PC-9 (cell line): ENCODE results near the gene RNF8. TPM values are rescaled to one million over a fixed set of nuclear protein-coding genes. Genes with fewer than 3 reads are reported as not detected.

Experiments
- BruUV-seq: library from RNA; stranded (reverse); fragments of 400-500 nt; replicated peaks from 2 replicates; lab custom pipeline; 2021; lab: Mats Ljungman, UMichigan
- CTCF ChIA-PET: fragments of 300-600 bp; sonication (Branson Sonifier 250); formaldehyde crosslinking; loops from one replicate; lab custom pipeline; 2022; ENCODE audit warnings: antibody characterized with exemption; lab: Charles Lee
- POLR2A ChIA-PET: fragments of 300-600 bp; sonication (Branson Sonifier 250); formaldehyde crosslinking; loops from one replicate; lab custom pipeline; 2022; ENCODE audit warnings: antibody characterized with exemption; ENCODE audit not compliant: unreplicated experiment; lab: Charles Lee
- DNase-seq, 2 experiments: peaks; one replicate each; pipeline versions ENCODE4 v3.0.0 to v3.0.0-alpha.2; 2015 to 2022; ENCODE audit warnings: mixed read lengths in 1 of 2
- H2AFZ ChIP-seq: fragments of 200-600 bp; sonication (generic); 2 replicates; pipeline ENCODE4 v1.8.1; 2017; ENCODE audit warnings: antibody characterized with exemption
- H3F3A ChIP-seq: fragments of 200-600 bp; sonication (generic); 2 replicates; pipeline ENCODE4 v1.8.1; 2017; ENCODE audit warnings: antibody characterized with exemption, mild to moderate bottlenecking, low read depth; ENCODE audit not compliant: insufficient read depth
- H3K27ac ChIP-seq: fragments of 200-600 bp; sonication (generic); 2 replicates; pipeline ENCODE4 v1.6.1; 2016; ENCODE audit warnings: mixed run types
- H3K27me3 ChIP-seq: fragments of 200-600 bp; sonication (generic); 2 replicates; pipeline ENCODE4 v1.6.1; 2016; ENCODE audit warnings: low read depth, mixed run types; ENCODE audit not compliant: insufficient read depth
- H3K36me3 ChIP-seq: fragments of 200-600 bp; sonication (generic); 2 replicates; pipeline ENCODE4 v1.6.1; 2016; ENCODE audit warnings: low read depth, mixed run types
- H3K4me1 ChIP-seq: fragments of 200-600 bp; sonication (generic); replicated peaks from 2 replicates; pipeline ENCODE4 v1.6.1; 2016; ENCODE audit warnings: mixed run types; ENCODE audit not compliant: insufficient read depth
- H3K4me2 ChIP-seq: fragments of 200-600 bp; sonication (generic); 2 replicates; pipeline ENCODE4 v1.6.1; 2017; ENCODE audit warnings: mixed run types
- H3K4me3 ChIP-seq: fragments of 200-600 bp; sonication (generic); 2 replicates; pipeline ENCODE4 v1.6.1; 2016; ENCODE audit warnings: mixed run types
- H3K79me2 ChIP-seq: fragments of 200-600 bp; sonication (generic); 2 replicates; pipeline ENCODE4 v1.6.1; 2017; ENCODE audit warnings: low read depth, mixed run types
- H3K9me2 ChIP-seq: fragments of 200-600 bp; sonication (generic); 2 replicates; pipeline ENCODE4 v1.8.1; 2017; ENCODE audit warnings: mild to moderate bottlenecking; ENCODE audit not compliant: insufficient read depth
- H3K9me3 ChIP-seq: fragments of 200-600 bp; sonication (generic); 2 replicates; pipeline ENCODE4 v1.8.1; 2016; ENCODE audit warnings: low read depth; ENCODE audit not compliant: insufficient read depth
- H4K20me1 ChIP-seq: fragments of 200-600 bp; sonication (generic); 2 replicates; pipeline ENCODE4 v1.8.1; 2017; ENCODE audit not compliant: insufficient read depth
- EZH2 ChIP-seq: fragments of 200-600 bp; sonication (generic); IDR thresholded peaks from 2 replicates; pipeline ENCODE4 v1.8.0; 2017; ENCODE audit warnings: antibody characterized with exemption, low read depth
- intact Hi-C: fragments of 100-400 bp; cut with micrococcal nuclease; formaldehyde crosslinking; loops from one replicate; pipeline ENCODE4 v1.10.0; 2022; ENCODE audit not compliant: unreplicated experiment
- total RNA-seq: library from RNA; stranded (reverse); gene quantifications from 2 replicates; pipeline ENCODE4 v1.2.3, GENCODE V29; 2021
- TF ChIP-seq, protein P1 (sequence below): fragments of 200-600 bp; sonication (generic); conservative IDR thresholded peaks from 2 replicates; pipeline ENCODE4 v1.6.1; 2017; ENCODE audit warnings: mixed run types, antibody characterized with exemption, mild to moderate bottlenecking, moderate library complexity

The RNF8 gene
- total RNA-seq, 1 experiment from 2014 or later = 17.5 TPM

DNA sequence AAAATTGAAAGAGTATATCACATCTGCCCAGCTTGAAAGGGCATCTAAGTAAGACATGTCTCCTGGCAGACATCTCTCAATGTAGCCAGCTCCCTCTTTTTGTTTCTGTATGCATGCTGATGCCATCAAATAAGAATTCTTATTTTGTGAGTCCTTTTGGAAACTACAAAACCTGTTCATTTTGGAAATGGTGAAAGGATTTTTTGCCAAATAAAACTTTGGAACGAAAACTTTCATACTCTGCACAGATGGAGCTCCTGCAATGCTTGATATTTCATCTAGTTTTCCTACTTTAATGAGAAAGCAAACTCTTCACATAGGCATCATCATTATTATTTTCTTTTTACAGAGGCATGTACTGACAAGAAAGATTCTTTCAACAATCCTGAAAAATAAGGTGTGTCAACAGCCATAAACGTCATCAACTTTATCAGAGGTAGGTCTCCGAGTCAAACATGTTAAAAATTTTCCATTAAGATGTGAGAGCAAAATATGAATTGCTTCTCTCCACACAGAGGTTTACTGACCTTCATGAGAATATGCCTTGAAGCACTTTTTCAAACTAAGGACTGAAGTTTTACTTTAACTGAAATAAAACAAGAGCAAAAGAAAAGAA is 53.1 kb downstream of the RNF8 start:
- Histone ChIP-seq H3K4me3 (no peak overlapping the region), H3K79me2 (no peaks in the 10 kb centered on the region), H3K27ac (no peak overlapping the region), H2AFZ (no peak overlapping the region), H3F3A (no peaks in the 10 kb centered on the region), H3K27me3 (no peaks in the 10 kb centered on the region), H4K20me1 (no peaks in the 10 kb centered on the region), H3K9me2 (no peaks in the 10 kb centered on the region), H3K36me3 (no peaks in the 10 kb centered on the region), H3K4me2 (no peak overlapping the region), H3K9me3 (peaks cover 4% of the 10 kb centered on the region; the same call in 1 of the 2 replicates), H3K4me1 (no peaks in the 10 kb centered on the region)
- POLR2A ChIA-PET = interaction anchor here (0.7 kb wide), 1 partner anchor 24 kb away, joined by 8 read pairs; no protein-coding TSS in a partner anchor
- intact Hi-C loops = no loop called here
- no peak for DNase-seq
- no peak for TF ChIP-seq EZH2
- TF ChIP-seq, protein P1, sequence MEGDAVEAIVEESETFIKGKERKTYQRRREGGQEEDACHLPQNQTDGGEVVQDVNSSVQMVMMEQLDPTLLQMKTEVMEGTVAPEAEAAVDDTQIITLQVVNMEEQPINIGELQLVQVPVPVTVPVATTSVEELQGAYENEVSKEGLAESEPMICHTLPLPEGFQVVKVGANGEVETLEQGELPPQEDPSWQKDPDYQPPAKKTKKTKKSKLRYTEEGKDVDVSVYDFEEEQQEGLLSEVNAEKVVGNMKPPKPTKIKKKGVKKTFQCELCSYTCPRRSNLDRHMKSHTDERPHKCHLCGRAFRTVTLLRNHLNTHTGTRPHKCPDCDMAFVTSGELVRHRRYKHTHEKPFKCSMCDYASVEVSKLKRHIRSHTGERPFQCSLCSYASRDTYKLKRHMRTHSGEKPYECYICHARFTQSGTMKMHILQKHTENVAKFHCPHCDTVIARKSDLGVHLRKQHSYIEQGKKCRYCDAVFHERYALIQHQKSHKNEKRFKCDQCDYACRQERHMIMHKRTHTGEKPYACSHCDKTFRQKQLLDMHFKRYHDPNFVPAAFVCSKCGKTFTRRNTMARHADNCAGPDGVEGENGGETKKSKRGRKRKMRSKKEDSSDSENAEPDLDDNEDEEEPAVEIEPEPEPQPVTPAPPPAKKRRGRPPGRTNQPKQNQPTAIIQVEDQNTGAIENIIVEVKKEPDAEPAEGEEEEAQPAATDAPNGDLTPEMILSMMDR = no peak
- CTCF ChIA-PET = no interaction called here
- no TSS peak for BruUV-seq

DNA sequence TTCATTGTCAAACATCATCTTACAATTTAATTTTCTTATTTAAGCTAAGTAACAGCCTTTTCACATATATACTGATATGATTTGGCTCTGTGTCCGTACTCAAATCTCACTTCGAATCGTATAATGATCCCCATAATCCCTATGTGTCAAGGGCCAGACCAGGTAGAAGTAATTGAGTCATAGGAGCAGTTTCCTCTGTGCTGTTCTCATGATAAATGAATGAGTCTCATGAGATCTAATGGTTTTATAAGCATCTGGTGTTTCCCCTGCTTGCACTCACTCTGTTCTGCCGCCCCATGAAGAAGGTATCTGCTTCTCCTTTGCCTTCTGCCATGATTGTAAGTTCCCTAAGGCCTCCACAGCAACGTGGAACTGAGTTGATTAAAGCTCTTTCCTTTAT is 54.2 kb downstream of the RNF8 start:
- no peak overlapping the region for H2AFZ ChIP-seq
- H3K9me3 ChIP-seq = peaks cover 4% of the 10 kb centered on the region; the same call in 1 of the 2 replicates
- H3F3A ChIP-seq = no peaks in the 10 kb centered on the region
- H3K27me3 ChIP-seq = no peaks in the 10 kb centered on the region
- ChIA-PET POLR2A (no interaction called here), CTCF (no interaction called here)
- no peaks in the 10 kb centered on the region for H4K20me1 ChIP-seq
- no peaks in the 10 kb centered on the region for H3K9me2 ChIP-seq
- no peak overlapping the region for H3K27ac ChIP-seq
- H3K79me2 ChIP-seq = no peaks in the 10 kb centered on the region
- H3K36me3 ChIP-seq = no peaks in the 10 kb centered on the region
- intact Hi-C loops = no loop called here
- no peaks in the 10 kb centered on the region for H3K4me1 ChIP-seq
- no peak for TF ChIP-seq EZH2
- TF ChIP-seq, protein P1 = no peak
- no peak overlapping the region for H3K4me2 ChIP-seq
- no peak overlapping the region for H3K4me3 ChIP-seq
- DNase-seq = peak in 1 of 2 experiments; percentile 26
- BruUV-seq = no TSS peak

DNA sequence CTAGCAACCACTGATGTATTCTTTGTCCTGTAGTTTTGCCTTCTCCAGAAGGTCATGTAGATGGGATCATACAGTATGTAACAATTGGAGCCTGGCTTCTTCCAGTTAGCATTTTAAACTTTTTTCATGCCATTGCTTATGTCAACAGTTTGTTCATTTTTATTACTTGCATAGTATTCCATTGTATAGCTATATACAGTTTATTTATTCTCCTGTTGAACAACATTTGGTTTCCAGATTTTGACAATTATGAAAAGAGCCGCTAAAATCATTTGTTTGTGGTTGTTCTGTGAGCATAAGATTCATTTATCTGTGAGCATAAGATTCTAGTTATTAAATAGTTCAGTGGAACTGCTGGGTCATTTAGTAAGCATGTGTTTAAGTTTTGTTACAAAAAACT is 55.7 kb downstream of the RNF8 start:
- Histone ChIP-seq H3K9me3 (peaks cover 4% of the 10 kb centered on the region; the same call in 1 of the 2 replicates), H3K4me1 (no peaks in the 10 kb centered on the region), H3K79me2 (no peaks in the 10 kb centered on the region), H2AFZ (no peak overlapping the region), H3F3A (no peaks in the 10 kb centered on the region), H3K9me2 (no peaks in the 10 kb centered on the region), H3K27ac (no peak overlapping the region), H3K4me3 (no peak overlapping the region), H3K36me3 (no peaks in the 10 kb centered on the region), H3K4me2 (no peak overlapping the region), H3K27me3 (no peaks in the 10 kb centered on the region), H4K20me1 (no peaks in the 10 kb centered on the region)
- ChIA-PET CTCF (interaction anchor here (0.7 kb wide), 1 partner anchor 589 kb away, joined by 4 read pairs; no protein-coding TSS in a partner anchor), POLR2A (no interaction called here)
- no TSS peak for BruUV-seq
- TF ChIP-seq, protein P1 = no peak
- TF ChIP-seq EZH2 = no peak
- intact Hi-C loops = no loop called here
- no peak for DNase-seq
